HEK293 (cell line): ENCODE results near the gene VAV3.

ENCODE experiments used
- CTCF ChIA-PET: fragments of 350-600 bp; formaldehyde crosslinking; extraction: SDS; loops from one replicate; lab custom pipeline; 2021; ENCODE audit warnings: antibody characterized with exemption; lab: Yijun Ruan, JAX
- POLR2A ChIA-PET: fragments of 300-600 bp; formaldehyde crosslinking; extraction: SDS; loops from one replicate; lab custom pipeline; 2020; ENCODE audit warnings: antibody characterized with exemption, inconsistent platforms; lab: Yijun Ruan, JAX
- H3K27ac ChIP-seq: fragments of 200-500 bp; sonication (Bioruptor generic); 2 replicates; pipeline ENCODE4 v1.5.1; 2014; ENCODE audit warnings: low read depth, low read length, control low read depth, inconsistent platforms; ENCODE audit errors: extremely low read depth
- H3K36me3 ChIP-seq, 2 experiments: fragments of 200-500 bp in 1 of 2; sonication (Bioruptor generic) in 1 of 2; 1 replicate in 1 of 2; 2 replicates in 1 of 2; pipeline ENCODE4 v1.5.1; 2014 to 2017; ENCODE audit warnings: inconsistent platforms in 2 of 2, low read length in 2 of 2; ENCODE audit not compliant: control insufficient read depth in 2 of 2, insufficient read depth in 1 of 2
- H3K4me1 ChIP-seq: fragments of 200-500 bp; sonication (Bioruptor generic); 2 replicates; pipeline ENCODE4 v1.5.1; 2014; ENCODE audit warnings: mild to moderate bottlenecking, low read length, inconsistent platforms; ENCODE audit not compliant: control insufficient read depth, insufficient read depth
- H3K4me3 ChIP-seq: 2 replicates; pipeline ENCODE4 v1.5.1; 2011; ENCODE audit warnings: low read depth, mild to moderate bottlenecking, control low read depth, low read length, moderate library complexity
- H3K9me3 ChIP-seq: fragments of 200-500 bp; sonication (Bioruptor generic); 2 replicates; pipeline ENCODE4 v1.5.1; 2014; ENCODE audit warnings: low read depth, low read length, inconsistent platforms; ENCODE audit not compliant: control insufficient read depth, insufficient read depth
- HOXC10 ChIP-seq: sonication (generic); formaldehyde crosslinking; IDR thresholded peaks from 2 replicates; pipeline ENCODE4 v1.8.1; 2023; ENCODE audit warnings: mild to moderate bottlenecking, missing genetic modification reagents
- RBAK ChIP-seq: fragments of 450-650 bp; formaldehyde crosslinking; IDR thresholded peaks from 2 replicates; pipeline ENCODE4 v1.5.1; 2016; ENCODE audit warnings: missing biosample characterization, missing genetic modification characterization
- SETDB1 ChIP-seq: IDR thresholded peaks from one replicate; pipeline ENCODE4 v1.6.1; 2017; ENCODE audit warnings: mild to moderate bottlenecking, low read length, moderate library complexity, mixed read lengths; ENCODE audit not compliant: insufficient read length
- ZNF10 ChIP-seq: fragments of 450-650 bp; formaldehyde crosslinking; IDR thresholded peaks from 2 replicates; pipeline ENCODE4 v1.5.1; 2017; ENCODE audit warnings: missing biosample characterization, missing genetic modification characterization
- ZNF423 ChIP-seq: fragments of 450-650 bp; formaldehyde crosslinking; IDR thresholded peaks from 2 replicates; pipeline ENCODE4 v1.5.1; 2016; ENCODE audit warnings: missing biosample characterization, missing genetic modification characterization
- ZNF600 ChIP-seq: fragments of 450-650 bp; formaldehyde crosslinking; IDR thresholded peaks from 2 replicates; pipeline ENCODE4 v1.5.1; 2016; ENCODE audit warnings: missing biosample characterization, missing genetic modification characterization
- ZNF660 ChIP-seq: fragments of 450-650 bp; IDR thresholded peaks from 2 replicates; pipeline ENCODE4 v1.5.1; 2018; ENCODE audit warnings: missing biosample characterization, mild to moderate bottlenecking, missing genetic modification characterization
- ZNF747 ChIP-seq: fragments of 450-650 bp; formaldehyde crosslinking; IDR thresholded peaks from 2 replicates; pipeline ENCODE4 v1.5.1; 2016; ENCODE audit warnings: missing biosample characterization, missing genetic modification characterization
- ZNF776 ChIP-seq: fragments of 450-650 bp; formaldehyde crosslinking; IDR thresholded peaks from 2 replicates; pipeline ENCODE4 v1.5.0; 2017; ENCODE audit warnings: missing biosample characterization, missing genetic modification characterization, borderline replicate concordance
- TF ChIP-seq, protein P1 (sequence below): fragments of 450-650 bp; formaldehyde crosslinking; conservative IDR thresholded peaks from 2 replicates; pipeline ENCODE4 v1.5.1; 2016; ENCODE audit warnings: low read depth, missing biosample characterization, missing genetic modification characterization
- TF ChIP-seq, protein P2 (sequence below): fragments of 450-650 bp; formaldehyde crosslinking; IDR thresholded peaks from 2 replicates; pipeline ENCODE4 v1.5.1; 2016; ENCODE audit warnings: missing biosample characterization, missing genetic modification characterization
- TF ChIP-seq, protein P3 (sequence below): fragments of 450-650 bp; formaldehyde crosslinking; IDR thresholded peaks from 2 replicates; pipeline ENCODE4 v1.5.1; 2016; ENCODE audit warnings: missing biosample characterization, missing genetic modification characterization

The VAV3 gene

DNA sequence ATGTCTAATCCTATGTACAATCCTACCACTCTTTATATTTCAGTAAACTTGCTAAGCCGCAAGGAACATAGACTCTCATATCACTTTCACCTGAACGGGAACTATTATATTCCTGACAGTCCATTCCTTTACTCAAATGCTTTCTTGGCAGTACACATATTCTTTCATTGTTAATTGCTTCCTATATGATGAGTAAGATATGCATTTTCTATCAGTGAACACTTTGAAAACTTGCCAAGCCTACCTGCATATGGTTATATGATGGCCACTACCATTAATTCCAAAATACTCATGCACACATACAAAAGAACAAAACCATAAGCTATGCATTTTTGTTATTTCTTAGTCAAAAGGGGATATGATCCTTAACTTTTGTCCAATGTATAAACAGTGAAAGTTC lies 341.5 kb downstream of the VAV3 start:
- no peak overlapping the region for H3K4me3 ChIP-seq
- TF ChIP-seq ZNF776 (tag by site-specific recombination) (no peak), ZNF423 (no peak), ZNF10 (tag by site-specific recombination) (no peak), SETDB1 (no peak), ZNF660 (no peak), RBAK (tag by site-specific recombination) (no peak), ZNF747 (tag by site-specific recombination) (no peak), ZNF600 (tag by site-specific recombination) (no peak)
- TF ChIP-seq, protein P1, sequence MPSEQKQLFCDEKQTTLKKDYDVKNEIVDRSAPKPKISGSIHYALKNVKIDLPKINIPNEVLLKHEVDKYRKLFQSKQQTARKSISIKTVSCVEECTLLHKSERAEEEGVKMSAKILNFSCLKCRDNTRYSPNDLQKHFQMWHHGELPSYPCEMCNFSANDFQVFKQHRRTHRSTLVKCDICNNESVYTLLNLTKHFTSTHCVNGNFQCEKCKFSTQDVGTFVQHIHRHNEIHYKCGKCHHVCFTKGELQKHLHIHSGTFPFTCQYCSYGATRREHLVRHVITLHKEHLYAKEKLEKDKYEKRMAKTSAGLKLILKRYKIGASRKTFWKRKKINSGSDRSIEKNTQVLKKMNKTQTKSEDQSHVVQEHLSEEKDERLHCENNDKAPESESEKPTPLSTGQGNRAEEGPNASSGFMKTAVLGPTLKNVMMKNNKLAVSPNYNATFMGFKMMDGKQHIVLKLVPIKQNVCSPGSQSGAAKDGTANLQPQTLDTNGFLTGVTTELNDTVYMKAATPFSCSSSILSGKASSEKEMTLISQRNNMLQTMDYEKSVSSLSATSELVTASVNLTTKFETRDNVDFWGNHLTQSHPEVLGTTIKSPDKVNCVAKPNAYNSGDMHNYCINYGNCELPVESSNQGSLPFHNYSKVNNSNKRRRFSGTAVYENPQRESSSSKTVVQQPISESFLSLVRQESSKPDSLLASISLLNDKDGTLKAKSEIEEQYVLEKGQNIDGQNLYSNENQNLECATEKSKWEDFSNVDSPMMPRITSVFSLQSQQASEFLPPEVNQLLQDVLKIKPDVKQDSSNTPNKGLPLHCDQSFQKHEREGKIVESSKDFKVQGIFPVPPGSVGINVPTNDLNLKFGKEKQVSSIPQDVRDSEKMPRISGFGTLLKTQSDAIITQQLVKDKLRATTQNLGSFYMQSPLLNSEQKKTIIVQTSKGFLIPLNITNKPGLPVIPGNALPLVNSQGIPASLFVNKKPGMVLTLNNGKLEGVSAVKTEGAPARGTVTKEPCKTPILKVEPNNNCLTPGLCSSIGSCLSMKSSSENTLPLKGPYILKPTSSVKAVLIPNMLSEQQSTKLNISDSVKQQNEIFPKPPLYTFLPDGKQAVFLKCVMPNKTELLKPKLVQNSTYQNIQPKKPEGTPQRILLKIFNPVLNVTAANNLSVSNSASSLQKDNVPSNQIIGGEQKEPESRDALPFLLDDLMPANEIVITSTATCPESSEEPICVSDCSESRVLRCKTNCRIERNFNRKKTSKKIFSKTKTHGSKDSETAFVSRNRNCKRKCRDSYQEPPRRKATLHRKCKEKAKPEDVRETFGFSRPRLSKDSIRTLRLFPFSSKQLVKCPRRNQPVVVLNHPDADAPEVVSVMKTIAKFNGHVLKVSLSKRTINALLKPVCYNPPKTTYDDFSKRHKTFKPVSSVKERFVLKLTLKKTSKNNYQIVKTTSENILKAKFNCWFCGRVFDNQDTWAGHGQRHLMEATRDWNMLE (tag by site-specific recombination) = no peak
- TF ChIP-seq, protein P2, sequence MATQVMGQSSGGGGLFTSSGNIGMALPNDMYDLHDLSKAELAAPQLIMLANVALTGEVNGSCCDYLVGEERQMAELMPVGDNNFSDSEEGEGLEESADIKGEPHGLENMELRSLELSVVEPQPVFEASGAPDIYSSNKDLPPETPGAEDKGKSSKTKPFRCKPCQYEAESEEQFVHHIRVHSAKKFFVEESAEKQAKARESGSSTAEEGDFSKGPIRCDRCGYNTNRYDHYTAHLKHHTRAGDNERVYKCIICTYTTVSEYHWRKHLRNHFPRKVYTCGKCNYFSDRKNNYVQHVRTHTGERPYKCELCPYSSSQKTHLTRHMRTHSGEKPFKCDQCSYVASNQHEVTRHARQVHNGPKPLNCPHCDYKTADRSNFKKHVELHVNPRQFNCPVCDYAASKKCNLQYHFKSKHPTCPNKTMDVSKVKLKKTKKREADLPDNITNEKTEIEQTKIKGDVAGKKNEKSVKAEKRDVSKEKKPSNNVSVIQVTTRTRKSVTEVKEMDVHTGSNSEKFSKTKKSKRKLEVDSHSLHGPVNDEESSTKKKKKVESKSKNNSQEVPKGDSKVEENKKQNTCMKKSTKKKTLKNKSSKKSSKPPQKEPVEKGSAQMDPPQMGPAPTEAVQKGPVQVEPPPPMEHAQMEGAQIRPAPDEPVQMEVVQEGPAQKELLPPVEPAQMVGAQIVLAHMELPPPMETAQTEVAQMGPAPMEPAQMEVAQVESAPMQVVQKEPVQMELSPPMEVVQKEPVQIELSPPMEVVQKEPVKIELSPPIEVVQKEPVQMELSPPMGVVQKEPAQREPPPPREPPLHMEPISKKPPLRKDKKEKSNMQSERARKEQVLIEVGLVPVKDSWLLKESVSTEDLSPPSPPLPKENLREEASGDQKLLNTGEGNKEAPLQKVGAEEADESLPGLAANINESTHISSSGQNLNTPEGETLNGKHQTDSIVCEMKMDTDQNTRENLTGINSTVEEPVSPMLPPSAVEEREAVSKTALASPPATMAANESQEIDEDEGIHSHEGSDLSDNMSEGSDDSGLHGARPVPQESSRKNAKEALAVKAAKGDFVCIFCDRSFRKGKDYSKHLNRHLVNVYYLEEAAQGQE = no peak
- TF ChIP-seq, all 188 proteins: peak for 0
- H3K36me3 ChIP-seq = no peaks in the 10 kb centered on the region
- ChIA-PET POLR2A (no interaction called here), CTCF (interaction anchor here (0.7 kb wide), 1 partner anchor 141 kb away, joined by 3 read pairs; no protein-coding TSS in a partner anchor)
- H3K27ac ChIP-seq = no peak overlapping the region
- no peaks in the 10 kb centered on the region for H3K9me3 ChIP-seq
- 0 out of 2 replicates have a peak, but pooled peaks cover 2% of the 10 kb centered on the region for H3K4me1 ChIP-seq

DNA sequence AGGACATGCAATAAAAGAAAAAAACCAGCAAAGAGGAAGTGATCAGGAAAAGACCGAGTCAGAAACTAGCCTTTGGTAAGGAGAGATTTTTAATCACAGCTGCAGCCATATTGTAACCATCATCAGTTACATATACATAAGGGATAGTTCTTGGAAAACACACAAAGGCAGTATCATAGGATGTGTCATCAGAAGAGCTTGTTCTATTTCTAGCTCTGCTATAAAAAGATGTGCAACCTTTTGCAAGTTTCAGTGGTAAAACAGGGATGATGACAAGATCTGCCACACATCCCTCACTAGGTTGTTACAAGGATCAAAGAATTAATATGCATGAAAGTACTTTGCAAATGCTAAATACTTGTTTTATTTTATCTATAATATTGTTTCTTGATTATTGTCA lies 342.0 kb downstream of the VAV3 start:
- ChIA-PET CTCF (interaction anchor here (0.6 kb wide), 1 partner anchor 12 kb away, joined by 3 read pairs; no protein-coding TSS in a partner anchor), POLR2A (no interaction called here)
- no peaks in the 10 kb centered on the region for H3K9me3 ChIP-seq

More for the DNA sequence above, 342.0 kb downstream of the VAV3 start:
- TF ChIP-seq HOXC10 (CRISPR knock-in tag) = no peak
- TF ChIP-seq, protein P3, sequence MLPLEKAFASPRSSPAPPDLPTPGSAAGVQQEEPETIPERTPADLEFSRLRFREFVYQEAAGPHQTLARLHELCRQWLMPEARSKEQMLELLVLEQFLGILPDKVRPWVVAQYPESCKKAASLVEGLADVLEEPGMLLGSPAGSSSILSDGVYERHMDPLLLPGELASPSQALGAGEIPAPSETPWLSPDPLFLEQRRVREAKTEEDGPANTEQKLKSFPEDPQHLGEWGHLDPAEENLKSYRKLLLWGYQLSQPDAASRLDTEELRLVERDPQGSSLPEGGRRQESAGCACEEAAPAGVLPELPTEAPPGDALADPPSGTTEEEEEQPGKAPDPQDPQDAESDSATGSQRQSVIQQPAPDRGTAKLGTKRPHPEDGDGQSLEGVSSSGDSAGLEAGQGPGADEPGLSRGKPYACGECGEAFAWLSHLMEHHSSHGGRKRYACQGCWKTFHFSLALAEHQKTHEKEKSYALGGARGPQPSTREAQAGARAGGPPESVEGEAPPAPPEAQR (tag by site-specific recombination) = no peak
- Histone ChIP-seq H3K4me3 (no peak overlapping the region), H3K27ac (no peak overlapping the region), H3K4me1 (0 out of 2 replicates have a peak, but pooled peaks cover 2% of the 10 kb centered on the region), H3K36me3 (no peaks in the 10 kb centered on the region)
